Neural crest cell (in vitro differentiated cells): Measurements from ENCODE around the gene TGFB1. TPM values are rescaled to one million over a fixed set of nuclear protein-coding genes. Genes with fewer than 3 reads are reported as not detected.
"Not testable (repeated sequence)": the region's sequence is repeated elsewhere in the genome, so short reads cannot be mapped to it uniquely, and the experiment has no call there.

Experiments used
- DNase-seq: peaks from one replicate; pipeline ENCODE4 v3.0.0; 2021; ENCODE audit warnings: low read depth, mixed read lengths, low spot score
- H3K27ac Mint-ChIP-seq: one replicate; pipeline ENCODE4 v1.8.0; 2021; ENCODE audit warnings: mild to moderate bottlenecking, mixed read lengths; ENCODE audit not compliant: unreplicated experiment
- H3K27me3 Mint-ChIP-seq: 2 replicates; pipeline ENCODE4 v1.8.0; 2021; ENCODE audit warnings: low read depth, mild to moderate bottlenecking, mixed read lengths
- H3K36me3 Mint-ChIP-seq: 2 replicates; pipeline ENCODE4 v1.8.0; 2021; ENCODE audit warnings: low read depth, mild to moderate bottlenecking, mixed read lengths
- H3K4me1 Mint-ChIP-seq: 2 replicates; pipeline ENCODE4 v1.8.0; 2021; ENCODE audit warnings: mixed read lengths
- H3K4me3 Mint-ChIP-seq: one replicate; pipeline ENCODE4 v1.8.0; 2021; ENCODE audit warnings: mild to moderate bottlenecking, mixed read lengths
- H3K9me3 Mint-ChIP-seq: 2 replicates; pipeline ENCODE4 v1.8.0; 2021; ENCODE audit warnings: mixed read lengths
- total RNA-seq: library from RNA; stranded (reverse); gene quantifications from 2 replicates; pipeline ENCODE4 v1.2.1, GENCODE V29; 2021
- TF ChIP-seq, protein P1 (sequence below): fragments of 200-600 bp; sonication (generic); conservative IDR thresholded peaks from 2 replicates; pipeline ENCODE4 v1.5.0; 2021; ENCODE audit warnings: antibody characterized with exemption, mild to moderate bottlenecking

The TGFB1 gene
- total RNA-seq, 1 donor from 2014 or later = 2.2 TPM

DNA sequence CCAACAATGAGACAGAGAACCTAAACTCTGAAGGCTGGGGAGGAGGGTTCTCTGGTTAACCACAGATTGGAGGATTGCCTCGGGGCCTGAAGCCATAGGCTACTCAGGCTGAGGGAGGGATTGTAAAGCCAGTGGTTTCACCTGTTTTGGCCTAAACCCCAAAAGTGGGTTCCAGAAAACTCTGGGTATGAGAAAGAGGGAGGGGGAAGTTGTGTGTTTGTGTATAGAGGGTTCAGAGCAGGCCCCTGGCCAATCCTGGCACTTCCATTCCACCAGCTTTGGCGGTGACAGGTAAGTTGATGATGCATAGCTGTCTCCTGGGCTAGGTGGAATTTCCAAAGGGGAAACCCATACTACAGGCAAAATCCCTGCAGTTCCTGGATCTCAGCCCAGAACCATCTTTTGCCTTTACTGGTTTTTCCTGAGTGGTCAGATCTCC, 57.3 kb downstream of the TGFB1 start:
- peaks cover 5% of the 10 kb centered on the region for H3K4me1 Mint-ChIP-seq
- no peak for DNase-seq
- peaks cover 29% of the 10 kb centered on the region for H3K36me3 Mint-ChIP-seq
- TF ChIP-seq, protein P1, sequence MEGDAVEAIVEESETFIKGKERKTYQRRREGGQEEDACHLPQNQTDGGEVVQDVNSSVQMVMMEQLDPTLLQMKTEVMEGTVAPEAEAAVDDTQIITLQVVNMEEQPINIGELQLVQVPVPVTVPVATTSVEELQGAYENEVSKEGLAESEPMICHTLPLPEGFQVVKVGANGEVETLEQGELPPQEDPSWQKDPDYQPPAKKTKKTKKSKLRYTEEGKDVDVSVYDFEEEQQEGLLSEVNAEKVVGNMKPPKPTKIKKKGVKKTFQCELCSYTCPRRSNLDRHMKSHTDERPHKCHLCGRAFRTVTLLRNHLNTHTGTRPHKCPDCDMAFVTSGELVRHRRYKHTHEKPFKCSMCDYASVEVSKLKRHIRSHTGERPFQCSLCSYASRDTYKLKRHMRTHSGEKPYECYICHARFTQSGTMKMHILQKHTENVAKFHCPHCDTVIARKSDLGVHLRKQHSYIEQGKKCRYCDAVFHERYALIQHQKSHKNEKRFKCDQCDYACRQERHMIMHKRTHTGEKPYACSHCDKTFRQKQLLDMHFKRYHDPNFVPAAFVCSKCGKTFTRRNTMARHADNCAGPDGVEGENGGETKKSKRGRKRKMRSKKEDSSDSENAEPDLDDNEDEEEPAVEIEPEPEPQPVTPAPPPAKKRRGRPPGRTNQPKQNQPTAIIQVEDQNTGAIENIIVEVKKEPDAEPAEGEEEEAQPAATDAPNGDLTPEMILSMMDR = no peak
- no peaks in the 10 kb centered on the region for H3K9me3 Mint-ChIP-seq
- no peak overlapping the region for H3K27ac Mint-ChIP-seq
- no peaks in the 10 kb centered on the region for H3K27me3 Mint-ChIP-seq
- no peak overlapping the region for H3K4me3 Mint-ChIP-seq

DNA sequence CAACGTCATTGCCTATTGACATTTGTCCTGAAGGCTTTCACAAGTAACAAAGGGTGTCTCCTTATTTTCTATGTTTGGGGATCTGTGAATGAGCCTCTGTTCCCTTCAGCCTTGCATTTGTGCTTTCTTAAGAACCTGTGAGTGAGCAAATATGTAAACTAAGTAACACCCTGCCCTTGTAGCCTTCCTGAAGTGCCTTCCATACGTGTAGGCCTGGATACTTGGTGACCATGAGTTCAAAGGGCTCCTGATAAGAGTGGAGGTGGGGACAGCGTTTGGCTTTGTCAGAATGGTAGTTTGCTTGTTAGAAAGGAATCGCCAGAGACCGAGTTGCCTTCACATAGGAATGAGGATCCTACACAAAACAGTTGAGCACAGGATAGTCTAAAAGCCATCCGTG, 58.2 kb downstream of the TGFB1 start:
- no peaks in the 10 kb centered on the region for H3K27me3 Mint-ChIP-seq
- H3K36me3 Mint-ChIP-seq = peaks cover 26% of the 10 kb centered on the region
- peaks cover 5% of the 10 kb centered on the region for H3K4me1 Mint-ChIP-seq
- TF ChIP-seq, protein P1 = no peak
- no peak overlapping the region for H3K4me3 Mint-ChIP-seq
- H3K27ac Mint-ChIP-seq = no peak overlapping the region
- H3K9me3 Mint-ChIP-seq = no peaks in the 10 kb centered on the region
- DNase-seq = no peak

DNA sequence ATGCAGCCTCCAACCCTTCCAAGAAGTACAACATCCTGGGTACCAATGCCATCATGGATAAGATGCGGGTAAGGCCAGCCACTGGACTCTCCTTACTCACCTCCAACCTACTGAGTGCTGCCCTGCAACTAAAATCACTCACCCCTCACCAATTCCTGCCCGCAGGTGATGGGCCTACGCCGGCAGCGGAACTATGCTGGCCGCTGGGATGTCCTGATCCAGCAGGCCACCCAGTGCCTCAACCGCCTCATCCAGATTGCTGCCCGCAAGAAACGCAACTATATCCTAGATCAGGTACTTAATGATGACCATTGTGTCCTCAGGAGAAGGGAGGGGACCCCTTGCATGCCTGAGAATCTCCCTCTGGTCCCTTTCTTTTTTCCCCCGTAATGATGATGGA, 59.3 kb downstream of the TGFB1 start:
- TF ChIP-seq, protein P1 = no peak
- H3K36me3 Mint-ChIP-seq = peaks cover 23% of the 10 kb centered on the region

DNA sequence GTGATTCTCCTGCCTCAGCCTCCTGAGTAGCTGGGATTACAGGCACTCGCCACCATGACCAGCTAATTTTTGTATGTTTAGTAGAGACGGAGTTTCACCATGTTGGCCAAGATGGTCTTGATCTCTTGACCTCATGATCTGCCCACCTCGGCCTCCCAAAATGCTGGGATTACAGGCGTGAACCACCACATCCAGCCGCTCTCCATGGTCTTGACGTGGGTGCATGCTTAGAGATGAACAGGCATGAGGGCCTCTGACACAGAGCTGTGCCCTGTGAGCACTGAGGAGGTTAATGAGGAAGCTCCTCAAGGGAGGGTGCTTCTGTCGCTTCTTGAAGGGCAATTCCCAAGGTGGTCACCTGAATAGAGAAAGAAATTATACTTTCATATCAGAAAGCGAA, 63.9 kb downstream of the TGFB1 start:
- H3K27me3 Mint-ChIP-seq, DNase-seq, H3K9me3 Mint-ChIP-seq, H3K4me1 Mint-ChIP-seq, H3K4me3 Mint-ChIP-seq, H3K27ac Mint-ChIP-seq: not testable (repeated sequence)
- peaks cover 18% of the 10 kb centered on the region for H3K36me3 Mint-ChIP-seq

More for the DNA sequence above, 59.3 kb downstream of the TGFB1 start:
- Mint-ChIP-seq H3K4me1 (peaks cover 5% of the 10 kb centered on the region), H3K4me3 (no peak overlapping the region), H3K27me3 (no peaks in the 10 kb centered on the region), H3K27ac (no peak overlapping the region), H3K9me3 (no peaks in the 10 kb centered on the region)
- DNase-seq = no peak

DNA sequence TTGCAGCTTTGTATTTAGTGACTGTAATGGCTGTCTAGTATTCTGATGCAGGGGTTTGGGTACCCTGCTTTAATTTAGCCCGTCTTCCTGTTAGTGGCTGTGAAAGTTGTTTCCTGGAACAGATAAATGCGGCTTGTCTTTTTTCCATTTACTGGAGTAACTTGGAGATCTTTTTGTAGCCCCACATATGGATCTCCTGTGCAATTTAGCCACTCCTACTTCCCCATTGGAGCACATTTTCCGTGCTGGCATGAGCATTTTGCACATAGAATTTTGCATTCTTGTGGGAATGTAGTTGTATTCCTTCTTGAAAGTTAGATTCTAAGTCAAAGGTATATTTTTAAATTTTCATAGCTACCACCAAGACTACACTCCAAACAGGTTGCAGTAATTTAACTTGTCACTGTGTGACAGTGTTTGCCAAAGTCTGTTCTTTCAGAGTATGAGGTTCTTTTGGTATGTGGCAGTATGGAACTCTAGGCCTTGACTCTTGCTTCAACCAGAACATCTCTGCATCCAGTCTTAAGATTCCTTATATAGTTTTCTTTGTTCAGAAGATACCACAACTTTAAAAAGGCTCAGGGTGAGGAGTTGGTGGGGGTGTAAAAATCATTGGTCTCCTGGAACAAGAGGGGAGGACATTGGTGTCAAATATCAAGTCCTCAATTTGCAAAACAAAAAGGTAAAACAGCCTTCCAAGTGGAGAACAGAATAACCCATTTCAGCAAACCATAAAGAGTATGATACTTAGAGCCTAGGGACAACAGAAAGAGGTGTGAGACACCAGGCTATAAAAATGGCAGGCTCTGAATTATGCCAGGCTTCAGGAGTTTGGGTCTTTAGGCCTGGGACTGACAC, 64.8 kb downstream of the TGFB1 start:
- no peaks in the 10 kb centered on the region for H3K9me3 Mint-ChIP-seq
- peaks cover 15% of the 10 kb centered on the region for H3K36me3 Mint-ChIP-seq
- TF ChIP-seq, protein P1 = no peak
- H3K4me3 Mint-ChIP-seq = no peak overlapping the region
- H3K27ac Mint-ChIP-seq = no peak overlapping the region
- no peaks in the 10 kb centered on the region for H3K4me1 Mint-ChIP-seq
- no peaks in the 10 kb centered on the region for H3K27me3 Mint-ChIP-seq
- DNase-seq = no peak

Other genes starting within 250 kb of the TGFB1 start
- not detected in 2 replicates for gene CYP2F1, start 239.5 kb downstream of the TGFB1 start, total RNA-seq
- 0.39 TPM in 1 of 2 replicates, not detected in the other for gene CYP2S1, start 160.7 kb downstream of the TGFB1 start, total RNA-seq
- 6.4 and 6.8 TPM in 2 replicates for gene AXL, start 134.7 kb downstream of the TGFB1 start, total RNA-seq
- 306 and 320 TPM in 2 replicates for gene HNRNPUL1, start 89.5 kb downstream of the TGFB1 start, total RNA-seq
- 47.3 and 48.5 TPM in 2 replicates for gene CCDC97, start 43.8 kb downstream of the TGFB1 start, total RNA-seq
- gene B9D2, start 10.2 kb upstream of the TGFB1 start, total RNA-seq = 11.7 and 13.8 TPM in 2 replicates
- gene TMEM91, start 22.6 kb upstream of the TGFB1 start, total RNA-seq = 6.6 and 7.8 TPM in 2 replicates
- gene EXOSC5, start 43.4 kb upstream of the TGFB1 start, total RNA-seq = 16.8 and 20.3 TPM in 2 replicates
- gene BCKDHA, start 43.9 kb upstream of the TGFB1 start, total RNA-seq = 6.8 and 10.3 TPM in 2 replicates
- gene B3GNT8, start 73.5 kb upstream of the TGFB1 start, total RNA-seq = 0.86 TPM in 2 replicates
- 62.2 and 63.1 TPM in 2 replicates for gene DMAC2, start 86.0 kb upstream of the TGFB1 start, total RNA-seq
- gene ERICH4, start 89.2 kb upstream of the TGFB1 start, total RNA-seq = not detected in 2 replicates
- 0.75 and 1.1 TPM in 2 replicates for gene CEACAM21, start 222.2 kb upstream of the TGFB1 start, total RNA-seq